Measurements from ENCODE around the gene RAB11FIP4. TPM values are rescaled to one million over a fixed set of nuclear protein-coding genes. Genes with fewer than 3 reads are reported as not detected.

The RAB11FIP4 gene
- total and polyA plus RNA-seq, 9 of the 15 experiments (the other 6 are each of a cell fraction or from before 2014, with no cell fraction given): 0.62 to 16.6 (median 8.9) TPM

DNA sequence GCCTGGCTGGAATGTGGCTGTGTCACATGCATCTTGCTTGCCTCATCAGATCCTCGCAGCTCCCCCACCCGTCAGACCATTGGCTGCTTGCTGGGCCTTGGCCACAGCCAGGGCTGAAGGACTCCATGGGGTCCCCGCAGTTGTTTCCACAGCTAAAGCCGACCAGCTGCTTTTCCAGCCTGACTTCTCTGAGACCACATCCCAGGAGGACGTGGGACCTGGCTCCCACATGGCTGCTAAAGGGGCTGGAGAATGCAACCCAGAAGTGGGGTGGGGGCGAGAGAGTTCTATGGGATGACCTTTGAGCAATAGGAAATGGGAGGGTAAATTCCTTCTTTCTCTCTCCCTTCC is 193.8 kb downstream of the RAB11FIP4 start (continued):
- TF ChIP-seq, protein P1, sequence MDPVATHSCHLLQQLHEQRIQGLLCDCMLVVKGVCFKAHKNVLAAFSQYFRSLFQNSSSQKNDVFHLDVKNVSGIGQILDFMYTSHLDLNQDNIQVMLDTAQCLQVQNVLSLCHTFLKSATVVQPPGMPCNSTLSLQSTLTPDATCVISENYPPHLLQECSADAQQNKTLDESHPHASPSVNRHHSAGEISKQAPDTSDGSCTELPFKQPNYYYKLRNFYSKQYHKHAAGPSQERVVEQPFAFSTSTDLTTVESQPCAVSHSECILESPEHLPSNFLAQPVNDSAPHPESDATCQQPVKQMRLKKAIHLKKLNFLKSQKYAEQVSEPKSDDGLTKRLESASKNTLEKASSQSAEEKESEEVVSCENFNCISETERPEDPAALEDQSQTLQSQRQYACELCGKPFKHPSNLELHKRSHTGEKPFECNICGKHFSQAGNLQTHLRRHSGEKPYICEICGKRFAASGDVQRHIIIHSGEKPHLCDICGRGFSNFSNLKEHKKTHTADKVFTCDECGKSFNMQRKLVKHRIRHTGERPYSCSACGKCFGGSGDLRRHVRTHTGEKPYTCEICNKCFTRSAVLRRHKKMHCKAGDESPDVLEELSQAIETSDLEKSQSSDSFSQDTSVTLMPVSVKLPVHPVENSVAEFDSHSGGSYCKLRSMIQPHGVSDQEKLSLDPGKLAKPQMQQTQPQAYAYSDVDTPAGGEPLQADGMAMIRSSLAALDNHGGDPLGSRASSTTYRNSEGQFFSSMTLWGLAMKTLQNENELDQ (CRISPR knock-in tag; IDR thresholded peaks at IDR 0.05; ENCODE audit: borderline replicate concordance): no peak

DNA sequence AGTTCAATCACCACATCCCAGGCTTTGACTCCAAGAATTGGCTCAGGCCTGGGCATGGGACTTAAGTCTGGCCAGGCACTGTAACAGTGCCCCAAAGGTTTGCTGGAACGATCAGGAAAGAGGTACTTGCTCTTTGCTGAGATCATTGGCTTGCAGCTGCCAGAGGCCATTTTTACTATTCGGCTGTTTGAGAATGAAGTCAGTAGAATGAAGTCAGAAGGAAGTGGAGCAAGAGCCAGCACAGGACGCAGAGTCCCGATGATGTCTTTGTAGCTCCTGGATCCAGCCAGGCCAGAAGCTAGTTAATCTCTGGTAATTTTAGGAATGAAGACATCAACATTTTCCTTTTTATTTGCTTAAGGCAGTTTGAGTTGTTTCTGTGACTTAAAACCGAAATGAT is 195.5 kb downstream of the RAB11FIP4 start:
- no peak overlapping the region for H3K4me2 ChIP-seq (ENCODE audit: insufficient read depth, low read length)
- H3K79me2 ChIP-seq (ENCODE audit: control insufficient read depth, insufficient read depth, low read length): no peaks in the 10 kb centered on the region
- 4% methylated on average over 5 of the region's 5 CpGs for WGBS (ENCODE audit: insufficient coverage, low coverage, missing lambda C conversion rate)
- H3K4me1 ChIP-seq (replicated peaks in 1 of 2; ENCODE audit: control insufficient read depth in 2 of 2, insufficient read depth in 2 of 2, low read length in 2 of 2): no peaks in the 10 kb centered on the region
- TF ChIP-seq MCM2 (IDR thresholded peaks at IDR 0.05; ENCODE audit: low read depth): no peak
- TF ChIP-seq SP2 (IDR thresholded peaks at IDR 0.05; ENCODE audit: extremely low read depth, low read depth, low read length, poor library complexity, severe bottlenecking): no peak
- peaks cover 8 to 33% of the 10 kb centered on the region in 2 experiments; a peak in 4 of 5 replicates for H3K27me3 ChIP-seq (ENCODE audit: control insufficient read depth in 2 of 2, insufficient read depth in 2 of 2, low read length in 2 of 2)
- ChIA-PET CTCF (ENCODE audit: low intra/inter-chr PET ratio) (no interaction called here), POLR2A (interaction anchor here (1.4 kb wide), 1 partner anchor 10 kb away, joined by 4 read pairs; no protein-coding TSS in a partner anchor)
- no peaks in the 10 kb centered on the region for H3K36me3 ChIP-seq (ENCODE audit: control insufficient read depth, insufficient read depth, low read length)
- FAIRE-seq: no peak
- no peaks in the 10 kb centered on the region for H3K9me1 ChIP-seq (ENCODE audit: control insufficient read depth, insufficient read depth, low read length)
- no peak overlapping the region for H3K27ac ChIP-seq (ENCODE audit: extremely low read depth, low read depth, low read length)
- no peak overlapping the region for H3K9ac ChIP-seq (ENCODE audit: insufficient read depth in 1 of 2, low read depth in 2 of 2, low read length in 2 of 2)
- H3K9me3 ChIP-seq (replicated peaks; ENCODE audit: control insufficient read depth, insufficient read depth, low read depth, low read length): no peaks in the 10 kb centered on the region
- ATAC-seq: no peak
- H3K4me3 ChIP-seq: no peak overlapping the region
- intact Hi-C loops (cut with micrococcal nuclease) (no loop called here), in situ Hi-C loops (cut with MboI) (no loop called here)
- 0 out of 2 replicates have a peak, but pooled peaks cover 3% of the 10 kb centered on the region for H4K20me1 ChIP-seq (replicated peaks; ENCODE audit: control insufficient read depth, insufficient read depth, low read length)
- DNase-seq (ENCODE audit: extremely low read depth in 1 of 4, low spot score in 3 of 4): no peak
- no TSS peak for BruUV-seq (replicated peaks)
- H2AFZ ChIP-seq (ENCODE audit: low read depth, low read length): no peak overlapping the region

Measured in K562 (cell line).